Fibroblast of mammary gland (primary cell): ENCODE data around the gene COL15A1.

Experiments
- DNase-seq: peaks from one replicate; pipeline ENCODE4 v3.0.0-alpha.2; 2010; ENCODE audit warnings: low read depth
- H3K4me3 ChIP-seq: 2 replicates; pipeline ENCODE4 v1.5.1; 2011; ENCODE audit warnings: low read depth, mild to moderate bottlenecking, low read length, moderate library complexity; ENCODE audit not compliant: control insufficient read depth
- TF ChIP-seq, protein P1 (sequence below): conservative IDR thresholded peaks from 2 replicates; pipeline ENCODE4 v1.5.1; 2011; ENCODE audit warnings: low read depth, low read length, inconsistent platforms; ENCODE audit not compliant: control insufficient read depth, insufficient read depth

COL15A1 gene

DNA sequence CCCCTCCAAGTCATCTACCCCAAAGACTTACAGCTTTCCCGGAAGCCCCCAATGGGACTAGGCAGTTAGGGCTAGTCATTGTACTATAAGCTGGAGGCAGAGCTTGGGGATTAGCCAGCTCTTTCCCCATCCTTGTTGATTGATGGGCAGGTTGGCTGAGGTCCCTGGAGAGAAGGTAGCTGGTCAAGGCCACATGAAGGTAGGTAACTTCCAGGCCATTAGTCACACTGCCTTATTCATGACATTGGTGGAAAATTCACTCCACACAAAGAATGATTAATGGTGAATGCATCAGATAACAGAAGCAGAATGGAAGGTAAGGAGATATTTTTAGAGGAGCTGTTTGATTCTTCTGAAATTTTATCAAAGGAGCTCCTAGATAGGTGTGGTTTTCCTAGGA lies 111.7 kb downstream of the COL15A1 start:
- H3K4me3 ChIP-seq: no peak overlapping the region
- DNase-seq: no peak
- TF ChIP-seq, protein P1, sequence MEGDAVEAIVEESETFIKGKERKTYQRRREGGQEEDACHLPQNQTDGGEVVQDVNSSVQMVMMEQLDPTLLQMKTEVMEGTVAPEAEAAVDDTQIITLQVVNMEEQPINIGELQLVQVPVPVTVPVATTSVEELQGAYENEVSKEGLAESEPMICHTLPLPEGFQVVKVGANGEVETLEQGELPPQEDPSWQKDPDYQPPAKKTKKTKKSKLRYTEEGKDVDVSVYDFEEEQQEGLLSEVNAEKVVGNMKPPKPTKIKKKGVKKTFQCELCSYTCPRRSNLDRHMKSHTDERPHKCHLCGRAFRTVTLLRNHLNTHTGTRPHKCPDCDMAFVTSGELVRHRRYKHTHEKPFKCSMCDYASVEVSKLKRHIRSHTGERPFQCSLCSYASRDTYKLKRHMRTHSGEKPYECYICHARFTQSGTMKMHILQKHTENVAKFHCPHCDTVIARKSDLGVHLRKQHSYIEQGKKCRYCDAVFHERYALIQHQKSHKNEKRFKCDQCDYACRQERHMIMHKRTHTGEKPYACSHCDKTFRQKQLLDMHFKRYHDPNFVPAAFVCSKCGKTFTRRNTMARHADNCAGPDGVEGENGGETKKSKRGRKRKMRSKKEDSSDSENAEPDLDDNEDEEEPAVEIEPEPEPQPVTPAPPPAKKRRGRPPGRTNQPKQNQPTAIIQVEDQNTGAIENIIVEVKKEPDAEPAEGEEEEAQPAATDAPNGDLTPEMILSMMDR: no peak

DNA sequence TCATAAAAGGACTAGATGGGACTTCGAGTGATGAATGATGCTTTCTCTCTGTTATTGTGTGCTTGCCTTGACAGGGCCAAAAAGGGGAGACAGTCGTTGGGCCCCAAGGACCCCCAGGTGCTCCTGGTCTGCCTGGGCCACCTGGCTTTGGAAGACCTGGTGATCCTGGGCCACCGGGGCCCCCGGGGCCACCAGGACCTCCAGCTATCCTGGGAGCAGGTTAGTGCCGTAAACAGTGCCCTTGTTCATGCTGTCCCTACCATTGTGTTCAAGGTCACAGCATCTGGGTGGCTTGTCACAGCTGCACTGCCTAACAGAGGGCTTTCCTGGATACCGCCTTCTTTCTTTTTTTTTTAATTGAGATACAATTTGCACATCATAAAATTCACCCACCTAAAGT lies 112.5 kb downstream of the COL15A1 start:
- no peak overlapping the region for H3K4me3 ChIP-seq
- DNase-seq: no peak
- TF ChIP-seq, protein P1: no peak

DNA sequence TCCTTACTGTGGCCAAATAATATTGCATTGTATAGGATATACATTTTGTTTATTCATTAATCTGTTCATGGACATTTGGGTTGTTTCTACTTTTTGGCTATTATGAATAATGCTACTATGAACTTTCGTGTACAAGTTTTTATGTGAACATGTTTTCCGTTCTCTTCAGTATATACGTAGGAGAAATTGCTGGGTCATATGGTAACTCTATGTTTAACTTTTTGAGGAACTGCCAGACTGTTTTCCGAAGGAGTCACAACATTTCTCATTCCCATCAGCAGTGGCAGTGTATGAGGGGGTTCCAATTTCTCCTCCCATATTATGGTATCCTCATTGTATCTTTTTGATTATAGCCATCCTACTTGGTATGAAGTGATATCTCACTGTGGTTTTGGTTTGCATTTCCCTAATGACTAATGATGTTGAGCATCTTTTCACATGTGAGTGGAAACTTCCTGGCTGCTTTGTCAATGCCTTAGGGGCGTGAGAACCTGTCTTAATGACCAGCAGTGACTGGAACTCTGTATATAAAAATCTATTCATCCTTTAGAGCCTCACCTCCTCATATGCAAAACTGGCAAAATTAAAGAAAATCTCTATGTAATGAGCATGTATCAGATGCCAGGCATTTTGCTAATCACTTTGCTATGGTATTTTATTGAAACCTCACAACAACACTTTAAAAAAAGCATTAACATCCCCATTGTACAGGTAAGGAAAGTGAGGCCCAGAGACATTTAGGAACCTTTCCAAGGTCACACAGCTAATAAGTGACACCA lies 113.4 kb downstream of the COL15A1 start:
- H3K4me3 ChIP-seq: no peak overlapping the region
- TF ChIP-seq, protein P1: no peak
- DNase-seq: peak; percentile 84

DNA sequence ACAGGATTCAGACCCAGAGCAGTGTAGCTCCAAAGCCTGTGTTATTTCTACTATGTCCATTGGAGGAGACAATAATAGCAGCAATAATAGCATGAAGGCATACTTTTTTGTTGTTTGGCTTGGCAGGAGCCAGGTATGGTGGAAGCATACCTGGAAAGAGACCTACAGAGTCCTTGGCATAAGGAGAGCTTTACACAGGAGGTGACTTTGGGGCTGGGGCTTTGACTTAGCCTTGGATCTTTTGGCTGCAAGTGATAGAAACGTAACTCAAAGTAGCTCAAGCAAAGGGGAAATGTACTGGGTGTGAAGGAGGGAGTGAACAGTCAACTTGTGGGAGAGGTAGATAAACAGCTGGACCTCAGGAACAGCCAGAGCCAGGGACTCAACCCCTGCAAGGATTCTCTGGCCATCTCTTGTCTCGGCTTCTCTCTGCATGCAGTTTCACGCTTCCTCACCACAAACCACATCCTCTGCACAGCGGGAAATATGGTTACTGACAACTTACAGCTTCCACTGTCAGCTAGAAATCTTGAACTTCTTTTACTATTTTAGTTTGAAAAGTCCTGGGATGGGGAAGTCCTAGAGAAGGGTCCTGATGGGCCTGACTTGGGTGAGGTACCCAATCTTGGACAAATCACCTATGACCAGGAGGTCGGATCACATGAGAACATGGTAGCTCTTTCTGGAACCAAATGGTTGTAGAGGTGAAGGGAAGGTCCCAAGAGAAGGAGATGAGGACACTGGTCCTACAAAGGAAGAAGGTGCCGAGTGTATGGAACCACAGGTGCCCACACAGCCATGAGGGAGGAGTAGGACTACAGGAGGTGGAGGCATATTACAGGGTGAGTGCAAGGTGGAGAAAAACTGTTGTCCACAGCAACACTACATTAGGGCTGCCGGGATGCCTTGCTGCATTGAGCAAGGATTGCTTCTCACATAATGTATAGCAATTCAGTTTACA lies 114.2 kb downstream of the COL15A1 start:
- TF ChIP-seq, protein P1: no peak
- peak; percentile 78 for DNase-seq
- no peak overlapping the region for H3K4me3 ChIP-seq

DNA sequence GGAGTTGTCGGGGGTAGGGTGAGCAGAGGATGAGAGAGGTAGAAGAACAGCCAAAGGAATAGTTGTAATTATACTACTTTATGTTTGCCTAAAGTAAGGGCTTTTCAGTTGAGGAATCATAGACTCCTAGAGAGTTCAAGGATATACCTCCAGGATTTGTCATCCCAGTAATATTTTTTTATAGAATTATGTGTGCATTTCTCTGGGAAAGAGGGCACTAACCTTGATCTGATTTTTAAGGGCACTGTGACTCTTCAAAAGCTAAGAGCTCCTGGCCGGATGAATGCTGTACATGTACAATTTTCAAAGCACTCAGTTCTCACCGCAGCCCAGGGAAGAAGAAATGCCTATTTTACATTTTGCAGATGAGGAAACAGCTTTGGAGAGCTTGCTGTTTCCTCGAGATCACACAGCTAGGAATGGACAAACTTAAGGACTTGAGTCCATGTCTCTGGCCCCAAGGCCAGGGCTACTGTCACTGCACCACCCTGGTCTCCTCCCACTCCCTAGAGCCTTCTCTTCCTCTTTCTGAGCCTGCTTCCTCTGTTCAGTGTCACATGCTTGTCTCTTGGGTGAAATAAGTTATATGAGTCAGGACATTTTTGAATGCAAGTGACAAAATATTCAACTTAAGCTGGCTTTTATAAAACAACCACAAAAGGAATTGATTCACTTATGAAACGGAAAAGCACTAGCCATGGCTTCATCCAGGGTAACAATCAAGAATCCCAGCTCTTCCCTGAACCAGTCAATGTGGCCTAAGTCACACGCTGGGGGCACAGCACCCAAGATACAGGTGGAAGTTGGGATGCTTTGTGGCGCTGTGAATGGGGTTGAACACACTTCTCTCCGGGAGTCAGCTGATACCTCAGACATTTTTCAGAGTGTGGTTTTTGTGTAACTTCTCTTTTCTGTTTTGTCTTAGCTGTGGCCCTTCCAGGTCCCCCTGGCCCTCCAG lies 115.5 kb downstream of the COL15A1 start:
- DNase-seq: no peak
- H3K4me3 ChIP-seq: no peak overlapping the region
- TF ChIP-seq, protein P1: no peak

DNA sequence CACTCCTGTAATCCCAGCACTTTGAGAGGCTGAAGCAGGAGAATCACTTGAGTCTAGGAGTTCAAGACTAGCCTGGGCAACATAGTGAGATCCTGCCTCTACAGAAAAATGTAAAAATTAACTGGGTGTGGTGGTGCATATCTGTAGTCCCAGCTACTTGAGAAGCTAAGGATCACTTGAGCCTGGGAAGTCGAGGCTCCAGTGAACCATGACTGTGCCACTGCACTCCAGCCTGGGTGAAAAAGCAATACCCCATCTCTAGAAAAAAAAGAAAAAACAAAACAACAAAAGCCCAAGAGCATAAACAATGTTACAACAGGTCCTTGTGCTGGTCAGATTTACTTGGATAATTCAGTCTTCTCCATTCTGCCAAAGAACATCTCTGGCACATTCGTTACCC lies 116.9 kb downstream of the COL15A1 start:
- TF ChIP-seq, protein P1: no peak
- H3K4me3 ChIP-seq: no peak overlapping the region
- DNase-seq: no peak
